Progenitor cell of endocrine pancreas (in vitro differentiated cells): Measurements from ENCODE around the gene TAS2R1. TPM values are rescaled to one million over a fixed set of nuclear protein-coding genes. Genes with fewer than 3 reads are reported as not detected.
"Not testable (repeated sequence)": the region's sequence is repeated elsewhere in the genome, so short reads cannot be mapped to it uniquely, and the experiment has no call there.

Source experiments
- DNase-seq: peaks from one replicate; pipeline ENCODE4 v3.0.0; 2021; ENCODE audit warnings: low spot score; ENCODE audit not compliant: unreplicated experiment
- H3K27ac Mint-ChIP-seq: 2 replicates; pipeline ENCODE4 v1.8.0; 2021; ENCODE audit warnings: mild to moderate bottlenecking, moderate library complexity, mixed read lengths
- H3K27me3 Mint-ChIP-seq: 2 replicates; pipeline ENCODE4 v1.8.0; 2021; ENCODE audit warnings: mixed read lengths
- H3K36me3 Mint-ChIP-seq: 2 replicates; pipeline ENCODE4 v1.8.0; 2022; ENCODE audit warnings: mixed read lengths; ENCODE audit not compliant: insufficient read depth
- H3K4me1 Mint-ChIP-seq: 2 replicates; pipeline ENCODE4 v1.8.0; 2021; ENCODE audit warnings: low read depth, mixed read lengths
- H3K4me3 Mint-ChIP-seq: 2 replicates; pipeline ENCODE4 v1.8.0; 2021; ENCODE audit warnings: low read depth, mild to moderate bottlenecking, moderate library complexity, mixed read lengths
- H3K9me3 Mint-ChIP-seq: 2 replicates; pipeline ENCODE4 v1.8.0; 2021; ENCODE audit warnings: low read depth, mixed read lengths
- total RNA-seq: library from RNA; stranded (reverse); gene quantifications from 2 replicates; pipeline ENCODE4 v1.2.1, GENCODE V29; 2021
- TF ChIP-seq, protein P1 (sequence below): fragments of 200-600 bp; sonication (generic); IDR thresholded peaks from one replicate; pipeline ENCODE4 v1.5.0; 2021; ENCODE audit warnings: antibody characterized with exemption, mild to moderate bottlenecking; ENCODE audit not compliant: unreplicated experiment

TAS2R1 gene
- total RNA-seq, 1 donor from 2014 or later = 0.22 TPM

DNA sequence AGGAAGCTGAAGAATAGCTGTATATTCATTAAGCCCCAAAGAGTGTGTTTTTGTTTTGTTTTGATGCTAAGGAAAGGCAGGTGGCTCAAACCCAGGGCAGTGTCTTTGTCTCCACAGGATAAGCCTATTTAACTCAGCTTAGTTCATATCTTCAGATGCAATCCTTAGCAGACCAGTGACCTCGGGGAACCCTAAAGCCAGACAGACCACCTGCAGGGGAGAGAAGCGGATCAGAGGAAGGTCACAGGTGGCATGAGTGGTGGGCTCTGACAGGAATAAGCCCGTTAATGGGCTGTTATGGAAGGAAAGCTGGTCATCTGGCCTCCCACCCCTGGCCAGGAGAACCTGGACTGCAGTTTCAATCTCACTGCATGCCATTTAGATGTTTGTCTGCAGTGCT is 30.8 kb downstream of the TAS2R1 start:
- no peak overlapping the region for H3K4me3 Mint-ChIP-seq
- peak overlapping the region; percentile 63 for H3K27ac Mint-ChIP-seq

DNA sequence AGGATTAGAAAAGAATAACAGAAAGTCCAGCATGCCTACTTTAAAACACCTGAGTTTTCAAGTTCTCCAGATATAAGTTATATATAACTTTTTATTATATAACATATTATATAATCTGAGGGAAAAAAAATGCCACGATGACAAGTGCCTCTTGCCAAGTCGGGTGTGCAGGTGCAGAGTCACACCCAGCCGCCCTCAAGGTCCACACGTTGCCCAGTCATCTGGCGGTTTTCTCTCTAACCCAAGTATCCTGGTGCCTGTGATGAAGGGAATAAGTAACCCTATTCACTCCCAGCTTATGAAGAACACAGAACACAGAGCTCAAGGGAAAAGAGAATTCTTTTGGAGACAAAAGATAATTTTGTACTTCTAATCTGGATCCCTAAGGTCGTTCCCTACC is 31.8 kb downstream of the TAS2R1 start:
- H3K4me1 Mint-ChIP-seq, H3K4me3 Mint-ChIP-seq: not testable (repeated sequence)

More for the DNA sequence above, 30.8 kb downstream of the TAS2R1 start:
- Mint-ChIP-seq H3K36me3 (no peaks in the 10 kb centered on the region), H3K27me3 (peaks cover 30% of the 10 kb centered on the region), H3K9me3 (no peaks in the 10 kb centered on the region), H3K4me1 (peaks cover 3% of the 10 kb centered on the region)
- TF ChIP-seq, protein P1, sequence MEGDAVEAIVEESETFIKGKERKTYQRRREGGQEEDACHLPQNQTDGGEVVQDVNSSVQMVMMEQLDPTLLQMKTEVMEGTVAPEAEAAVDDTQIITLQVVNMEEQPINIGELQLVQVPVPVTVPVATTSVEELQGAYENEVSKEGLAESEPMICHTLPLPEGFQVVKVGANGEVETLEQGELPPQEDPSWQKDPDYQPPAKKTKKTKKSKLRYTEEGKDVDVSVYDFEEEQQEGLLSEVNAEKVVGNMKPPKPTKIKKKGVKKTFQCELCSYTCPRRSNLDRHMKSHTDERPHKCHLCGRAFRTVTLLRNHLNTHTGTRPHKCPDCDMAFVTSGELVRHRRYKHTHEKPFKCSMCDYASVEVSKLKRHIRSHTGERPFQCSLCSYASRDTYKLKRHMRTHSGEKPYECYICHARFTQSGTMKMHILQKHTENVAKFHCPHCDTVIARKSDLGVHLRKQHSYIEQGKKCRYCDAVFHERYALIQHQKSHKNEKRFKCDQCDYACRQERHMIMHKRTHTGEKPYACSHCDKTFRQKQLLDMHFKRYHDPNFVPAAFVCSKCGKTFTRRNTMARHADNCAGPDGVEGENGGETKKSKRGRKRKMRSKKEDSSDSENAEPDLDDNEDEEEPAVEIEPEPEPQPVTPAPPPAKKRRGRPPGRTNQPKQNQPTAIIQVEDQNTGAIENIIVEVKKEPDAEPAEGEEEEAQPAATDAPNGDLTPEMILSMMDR = no peak
- no peak for DNase-seq

DNA sequence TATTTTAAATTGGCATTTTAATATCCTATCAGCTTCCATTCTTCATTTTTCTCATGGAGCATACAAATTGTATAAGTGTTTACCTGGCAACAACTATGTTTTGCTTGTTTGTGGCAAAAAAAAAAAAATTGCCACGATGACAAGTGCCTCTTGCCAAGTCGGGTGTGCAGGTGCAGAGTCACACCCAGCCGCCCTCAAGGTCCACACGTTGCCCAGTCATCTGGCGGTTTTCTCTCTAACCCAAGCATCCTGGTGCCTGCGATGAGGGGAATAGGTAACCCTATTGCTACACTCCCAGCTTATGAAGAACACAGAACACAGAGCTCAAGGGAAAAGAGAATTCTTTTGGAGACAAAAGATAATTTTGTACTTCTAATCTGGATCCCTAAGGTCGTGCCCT is 32.8 kb downstream of the TAS2R1 start:
- H3K4me1 Mint-ChIP-seq, H3K4me3 Mint-ChIP-seq, H3K36me3 Mint-ChIP-seq, DNase-seq, H3K9me3 Mint-ChIP-seq, H3K27ac Mint-ChIP-seq: not testable (repeated sequence)
- peaks cover 28% of the 10 kb centered on the region for H3K27me3 Mint-ChIP-seq

More for the DNA sequence above, 31.8 kb downstream of the TAS2R1 start:
- H3K36me3 Mint-ChIP-seq, DNase-seq, H3K9me3 Mint-ChIP-seq, H3K27ac Mint-ChIP-seq: not testable (repeated sequence)
- peaks cover 28% of the 10 kb centered on the region for H3K27me3 Mint-ChIP-seq

DNA sequence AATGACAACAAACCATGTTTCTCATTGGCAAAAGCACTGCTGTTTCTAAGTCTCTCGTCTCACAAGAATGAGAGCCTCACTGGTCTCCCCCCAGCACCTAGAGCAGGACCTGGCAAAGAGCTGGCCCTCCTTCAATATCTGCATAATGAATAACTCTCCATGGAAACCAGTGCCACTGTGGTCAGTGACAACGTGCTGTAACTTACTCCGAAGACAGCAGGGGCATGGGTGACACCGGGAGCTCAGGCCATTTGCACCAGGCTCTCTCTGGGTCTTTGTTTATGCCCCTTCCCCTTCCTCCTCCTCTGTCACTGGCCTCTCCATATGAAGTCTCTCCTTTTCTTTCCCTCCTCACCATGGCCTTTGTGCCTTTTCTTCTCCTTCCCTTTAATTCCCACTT is 33.3 kb downstream of the TAS2R1 start:
- no peak for DNase-seq

DNA sequence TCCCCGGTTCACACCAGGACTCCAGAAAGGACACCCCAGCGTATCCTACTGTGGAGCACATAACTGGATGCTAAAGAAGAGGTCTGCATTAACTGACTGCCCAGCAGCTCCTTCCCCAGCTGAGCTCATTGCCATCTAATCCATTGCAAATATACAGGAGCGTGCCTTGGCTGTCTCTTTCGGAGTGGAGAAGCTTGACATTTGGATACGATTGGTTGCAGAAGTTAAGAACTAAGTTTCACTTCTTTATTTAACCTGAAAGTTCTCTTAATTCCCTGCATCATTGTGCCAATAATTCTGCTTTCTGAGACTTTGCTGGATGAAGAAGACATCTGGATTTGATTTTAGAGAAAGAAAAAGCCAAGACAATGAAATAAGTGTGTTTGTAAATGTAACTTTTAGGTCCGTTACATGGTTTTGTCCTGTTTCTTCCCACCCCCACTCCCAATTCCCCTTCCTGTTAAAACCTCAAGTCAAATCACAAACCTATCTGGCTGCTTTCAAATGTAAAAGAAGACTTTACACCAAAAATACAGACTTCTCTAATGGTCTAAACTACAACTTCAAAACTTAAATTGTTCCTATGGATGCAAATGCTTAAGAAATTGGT is 33.9 kb downstream of the TAS2R1 start:
- H3K4me3 Mint-ChIP-seq = no peak overlapping the region
- no peaks in the 10 kb centered on the region for H3K36me3 Mint-ChIP-seq
- peaks cover 30% of the 10 kb centered on the region for H3K27me3 Mint-ChIP-seq
- H3K9me3 Mint-ChIP-seq = no peaks in the 10 kb centered on the region
- no peak for DNase-seq
- peaks cover 3% of the 10 kb centered on the region for H3K4me1 Mint-ChIP-seq
- TF ChIP-seq, protein P1 = no peak
- no peak overlapping the region for H3K27ac Mint-ChIP-seq

More for the DNA sequence above, 33.3 kb downstream of the TAS2R1 start:
- peaks cover 29% of the 10 kb centered on the region for H3K27me3 Mint-ChIP-seq
- no peaks in the 10 kb centered on the region for H3K36me3 Mint-ChIP-seq
- H3K27ac Mint-ChIP-seq = no peak overlapping the region
- no peak overlapping the region for H3K4me3 Mint-ChIP-seq
- TF ChIP-seq, protein P1 = no peak
- H3K9me3 Mint-ChIP-seq = no peaks in the 10 kb centered on the region
- peaks cover 3% of the 10 kb centered on the region for H3K4me1 Mint-ChIP-seq

DNA sequence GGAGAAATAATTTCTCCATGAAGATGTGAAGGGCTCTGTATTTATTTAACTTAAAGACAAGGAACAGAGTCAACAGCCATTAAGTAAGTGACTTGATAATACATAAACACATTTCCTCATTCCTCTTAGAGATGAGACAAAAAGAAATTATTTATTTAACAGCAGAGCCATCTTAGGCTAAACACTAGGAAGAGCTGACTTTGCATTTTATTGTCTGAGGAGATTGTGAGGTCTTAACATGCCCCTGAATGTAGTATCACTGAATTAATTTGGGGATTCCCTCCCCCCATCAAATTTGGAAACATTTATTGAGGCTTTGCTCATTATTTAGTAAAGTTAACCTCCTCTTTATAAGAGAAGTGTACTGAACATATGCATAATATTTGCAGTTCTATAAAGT is 35.2 kb downstream of the TAS2R1 start:
- no peak for DNase-seq
- Mint-ChIP-seq H3K4me1 (peaks cover 3% of the 10 kb centered on the region), H3K4me3 (no peak overlapping the region), H3K9me3 (no peaks in the 10 kb centered on the region), H3K27ac (no peak overlapping the region), H3K36me3 (no peaks in the 10 kb centered on the region), H3K27me3 (peaks cover 26% of the 10 kb centered on the region)
- TF ChIP-seq, protein P1 = no peak
